Astrocyte (in vitro differentiated cells and primary cell): ENCODE results near the gene NIPAL3. TPM values are rescaled to one million over a fixed set of nuclear protein-coding genes. Genes with fewer than 3 reads are reported as not detected.

Experiments used
- DNase-seq: peaks from one replicate; pipeline ENCODE4 v3.0.0-alpha.2; 2010; ENCODE audit warnings: low read depth
- FAIRE-seq: peaks from 2 replicates; lab custom pipeline; 2011; peaks lifted over from hg19 to GRCh38; lab: Jason Lieb, UNC
- H2AFZ ChIP-seq: 2 replicates; pipeline ENCODE4 v1.6.0; 2012; ENCODE audit warnings: low read depth, low read length, inconsistent platforms
- H3K27ac ChIP-seq: 2 replicates; pipeline ENCODE4 v1.5.1; 2011; ENCODE audit warnings: low read depth, low read length, inconsistent platforms
- H3K27me3 ChIP-seq: 2 replicates; pipeline ENCODE4 v1.6.0; 2011; ENCODE audit warnings: low read length, inconsistent platforms; ENCODE audit not compliant: insufficient read depth
- H3K36me3 ChIP-seq: 2 replicates; pipeline ENCODE4 v1.5.1; 2011; ENCODE audit warnings: low read length, inconsistent platforms; ENCODE audit not compliant: insufficient read depth
- H3K4me1 ChIP-seq: 2 replicates; pipeline ENCODE4 v1.5.1; 2011; ENCODE audit warnings: low read length, inconsistent platforms; ENCODE audit not compliant: insufficient read depth
- H3K4me2 ChIP-seq: 2 replicates; pipeline ENCODE4 v1.6.0; 2012; ENCODE audit warnings: low read length, inconsistent platforms
- H3K4me3 ChIP-seq: 2 replicates; pipeline ENCODE4 v1.5.1; 2011; ENCODE audit warnings: low read depth, mild to moderate bottlenecking, low read length, inconsistent platforms; ENCODE audit not compliant: insufficient read depth
- H3K79me2 ChIP-seq: 2 replicates; pipeline ENCODE4 v1.6.0; 2012; ENCODE audit warnings: mild to moderate bottlenecking, low read length, inconsistent platforms; ENCODE audit not compliant: insufficient read depth
- H3K9ac ChIP-seq: 2 replicates; pipeline ENCODE4 v1.6.0; 2012; ENCODE audit warnings: mild to moderate bottlenecking, low read length, inconsistent platforms
- H3K9me3 ChIP-seq: 2 replicates; pipeline ENCODE4 v1.5.1; 2012; ENCODE audit warnings: low read depth, mild to moderate bottlenecking, low read length, inconsistent platforms; ENCODE audit not compliant: insufficient read depth
- H4K20me1 ChIP-seq: 2 replicates; pipeline ENCODE4 v1.6.0; 2012; ENCODE audit warnings: low read length, inconsistent platforms; ENCODE audit not compliant: insufficient read depth
- H3K27ac Mint-ChIP-seq: one replicate; pipeline ENCODE4 v1.8.0; 2021; ENCODE audit warnings: mild to moderate bottlenecking, mixed read lengths; ENCODE audit not compliant: unreplicated experiment
- H3K27me3 Mint-ChIP-seq: one replicate; pipeline ENCODE4 v1.8.0; 2021; ENCODE audit warnings: low read depth, mixed read lengths; ENCODE audit not compliant: unreplicated experiment
- H3K36me3 Mint-ChIP-seq: one replicate; pipeline ENCODE4 v1.8.0; 2021; ENCODE audit warnings: low read depth, mixed read lengths; ENCODE audit not compliant: unreplicated experiment
- H3K4me1 Mint-ChIP-seq: one replicate; pipeline ENCODE4 v1.8.0; 2021; ENCODE audit warnings: low read depth, mixed read lengths; ENCODE audit not compliant: unreplicated experiment
- H3K4me3 Mint-ChIP-seq: one replicate; pipeline ENCODE4 v1.8.0; 2021; ENCODE audit warnings: mild to moderate bottlenecking, moderate library complexity, mixed read lengths; ENCODE audit not compliant: unreplicated experiment
- H3K9me3 Mint-ChIP-seq: one replicate; pipeline ENCODE4 v1.8.0; 2021; ENCODE audit warnings: mild to moderate bottlenecking, mixed read lengths; ENCODE audit not compliant: unreplicated experiment
- CTCF ChIP-seq: IDR thresholded peaks from 2 replicates; pipeline ENCODE4 v1.5.1; 2011; ENCODE audit warnings: low read depth, mild to moderate bottlenecking, inconsistent platforms, low read length, moderate library complexity; ENCODE audit not compliant: insufficient read depth
- EZH2 ChIP-seq: IDR thresholded peaks from 2 replicates; pipeline ENCODE4 v1.6.1; 2012; ENCODE audit warnings: mild to moderate bottlenecking, low read length, inconsistent platforms; ENCODE audit not compliant: insufficient read depth
- total RNA-seq: library from RNA; stranded (reverse); gene quantifications from 2 replicates; pipeline ENCODE4 v1.2.1, GENCODE V29; 2021

NIPAL3 gene
- total RNA-seq, 1 donor from 2014 or later = 47.2 TPM

DNA sequence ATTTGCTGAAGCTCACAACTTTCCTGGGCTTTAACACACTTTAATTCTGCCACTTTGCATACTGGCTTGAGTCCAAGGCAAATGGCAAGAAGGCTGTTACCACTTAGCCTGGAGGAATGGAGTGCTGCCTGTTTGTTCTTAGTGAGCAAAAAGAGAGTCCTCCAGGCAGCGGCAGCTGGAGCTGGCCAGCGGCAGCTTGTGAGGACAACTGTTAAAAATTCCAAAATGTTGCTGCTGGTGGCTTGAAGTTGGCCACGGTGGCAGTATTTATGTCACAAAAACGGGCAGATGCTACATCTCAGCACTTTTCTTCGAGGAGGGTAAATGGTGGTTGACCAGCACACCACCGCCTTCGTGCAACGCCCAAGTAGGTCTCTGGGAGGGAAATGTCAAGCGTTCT is 29.4 kb upstream of the NIPAL3 start:
- Histone ChIP-seq H3K9me3 (no peaks in the 10 kb centered on the region), H3K4me3 (no peak overlapping the region), H3K36me3 (no peaks in the 10 kb centered on the region), H3K4me2 (no peak overlapping the region), H4K20me1 (no peaks in the 10 kb centered on the region), H3K79me2 (no peaks in the 10 kb centered on the region), H3K4me1 (peaks cover 15% of the 10 kb centered on the region), H3K9ac (no peak overlapping the region), H2AFZ (no peak overlapping the region), H3K27ac (no peak overlapping the region), H3K27me3 (no peaks in the 10 kb centered on the region)
- H3K27ac Mint-ChIP-seq = no peak overlapping the region
- FAIRE-seq (no peak), DNase-seq (no peak)
- H3K4me3 Mint-ChIP-seq = no peak overlapping the region
- H3K27me3 Mint-ChIP-seq = no peaks in the 10 kb centered on the region
- TF ChIP-seq CTCF = no peak
- TF ChIP-seq EZH2 = no peak
- H3K36me3 Mint-ChIP-seq = peaks cover 21% of the 10 kb centered on the region
- peaks cover 22% of the 10 kb centered on the region for H3K4me1 Mint-ChIP-seq
- no peaks in the 10 kb centered on the region for H3K9me3 Mint-ChIP-seq

DNA sequence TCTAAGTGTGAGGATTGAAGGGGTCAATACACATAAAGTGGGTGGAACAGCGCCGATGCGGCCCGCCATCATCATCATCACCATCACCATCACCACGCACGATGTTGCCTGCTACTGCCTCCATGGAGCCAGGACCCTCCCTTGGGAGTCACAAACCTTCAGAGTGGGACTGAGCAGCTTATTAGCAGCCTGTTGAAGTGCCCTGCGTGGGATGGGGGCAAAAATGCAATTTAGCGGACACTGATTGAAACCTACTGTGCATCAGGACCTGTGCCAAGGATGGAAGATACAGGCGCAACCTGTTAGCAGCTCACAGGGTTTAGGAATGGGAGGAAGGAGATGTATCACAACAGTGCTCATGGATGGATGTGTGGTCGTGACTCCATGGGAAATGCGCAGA is 28.7 kb upstream of the NIPAL3 start:
- TF ChIP-seq EZH2 (no peak), CTCF (no peak)
- H3K9me3 ChIP-seq = no peaks in the 10 kb centered on the region
- no peak overlapping the region for H3K27ac Mint-ChIP-seq

GRCh38 chr1:24387636-24388175 is 27.9 kb upstream of the NIPAL3 start:
- H4K20me1 ChIP-seq = no peaks in the 10 kb centered on the region
- no peaks in the 10 kb centered on the region for H3K36me3 ChIP-seq
- no peak overlapping the region for H3K9ac ChIP-seq
- no peaks in the 10 kb centered on the region for H3K27me3 ChIP-seq
- peaks cover 10% of the 10 kb centered on the region for H3K36me3 Mint-ChIP-seq
- FAIRE-seq (no peak), DNase-seq (no peak)
- no peak for TF ChIP-seq EZH2
- H3K4me1 ChIP-seq = peaks cover 23% of the 10 kb centered on the region
- H3K9me3 ChIP-seq = no peaks in the 10 kb centered on the region
- no peaks in the 10 kb centered on the region for H3K9me3 Mint-ChIP-seq
- H3K27me3 Mint-ChIP-seq = no peaks in the 10 kb centered on the region
- H3K27ac Mint-ChIP-seq = no peak overlapping the region
- H2AFZ ChIP-seq = no peak overlapping the region
- no peak overlapping the region for H3K4me2 ChIP-seq
- no peak overlapping the region for H3K27ac ChIP-seq
- H3K4me3 Mint-ChIP-seq = no peak overlapping the region
- H3K79me2 ChIP-seq = no peaks in the 10 kb centered on the region
- H3K4me3 ChIP-seq = no peak overlapping the region
- H3K4me1 Mint-ChIP-seq = peaks cover 34% of the 10 kb centered on the region

More for the DNA sequence above, 28.7 kb upstream of the NIPAL3 start:
- Histone ChIP-seq H3K27ac (no peak overlapping the region), H3K27me3 (no peaks in the 10 kb centered on the region), H3K4me2 (no peak overlapping the region), H3K36me3 (no peaks in the 10 kb centered on the region), H4K20me1 (no peaks in the 10 kb centered on the region), H2AFZ (no peak overlapping the region), H3K4me3 (no peak overlapping the region), H3K9ac (no peak overlapping the region), H3K4me1 (peaks cover 21% of the 10 kb centered on the region), H3K79me2 (no peaks in the 10 kb centered on the region)
- FAIRE-seq (no peak), DNase-seq (no peak)
- peaks cover 29% of the 10 kb centered on the region for H3K4me1 Mint-ChIP-seq
- peaks cover 16% of the 10 kb centered on the region for H3K36me3 Mint-ChIP-seq
- H3K9me3 Mint-ChIP-seq = no peaks in the 10 kb centered on the region
- H3K27me3 Mint-ChIP-seq = no peaks in the 10 kb centered on the region
- no peak overlapping the region for H3K4me3 Mint-ChIP-seq
